Kidney (tissue), 14 donors: ENCODE measurements around the gene HLTF. TPM values are rescaled to one million over a fixed set of nuclear protein-coding genes. Genes with fewer than 3 reads are reported as not detected.

Experiments used
- DNase-seq, 5 donors: peaks; one replicate each; pipeline ENCODE4 v3.0.0-alpha.2; 2013 to 2020
- FAIRE-seq: peaks from 2 replicates; lab custom pipeline; 2012; peaks lifted over from hg19 to GRCh38; lab: Jason Lieb, UNC
- H3K27ac ChIP-seq, 2 donors: one replicate each; pipeline ENCODE4 v1.7.0; 2013; ENCODE audit warnings: low read depth in 2 of 2, low read length in 2 of 2, inconsistent platforms in 1 of 2
- H3K27me3 ChIP-seq: one replicate; pipeline ENCODE4 v1.7.1; 2013; ENCODE audit warnings: low read length, inconsistent platforms; ENCODE audit not compliant: control insufficient read depth, insufficient read depth
- H3K36me3 ChIP-seq, 3 donors: one replicate each; pipeline versions ENCODE4 v1.7.0 to v1.7.1; 2013; ENCODE audit warnings: low read length in 3 of 3, control low read depth in 1 of 3, inconsistent platforms in 1 of 3; ENCODE audit not compliant: insufficient read depth in 3 of 3, control insufficient read depth in 2 of 3
- H3K4me1 ChIP-seq, 3 donors: one replicate each; pipeline versions ENCODE4 v1.7.0 to v1.7.1; 2013; ENCODE audit warnings: low read length in 3 of 3, inconsistent platforms in 1 of 3, low read depth in 1 of 3; ENCODE audit not compliant: control insufficient read depth in 2 of 3, insufficient read depth in 2 of 3
- H3K4me3 ChIP-seq, 3 donors: one replicate each; pipeline versions ENCODE4 v1.7.0 to v1.8.1; 2013; ENCODE audit warnings: low read length in 3 of 3, control low read depth in 1 of 3, inconsistent platforms in 1 of 3
- H3K9ac ChIP-seq, 3 donors: one replicate each; pipeline versions ENCODE4 v1.7.0 to v1.7.1; 2013; ENCODE audit warnings: low read length in 3 of 3, control low read depth in 1 of 3, inconsistent platforms in 1 of 3
- H3K9me3 ChIP-seq, 3 donors: one replicate each; pipeline versions ENCODE4 v1.7.0 to v1.7.1; 2013; ENCODE audit warnings: low read length in 3 of 3, control low read depth in 1 of 3, inconsistent platforms in 1 of 3; ENCODE audit not compliant: control insufficient read depth in 2 of 3, insufficient read depth in 1 of 3
- intact Hi-C: fragments of 100-400 bp; cut with DNase I; formaldehyde crosslinking; loops from one replicate; pipeline ENCODE4 v1.11.1; 2022
- polyA plus RNA-seq: library from polyadenylated mRNA; stranded (reverse); fragments of 350-450 nt; fragmentation: Illumina TruSeq; extraction: RNeasy Lipid Tissue Mini Kit (QIAGEN cat#74804); gene quantifications from one replicate; pipeline ENCODE4 v1.2.3, GENCODE V29; 2014; ENCODE audit warnings: low read depth, low replicate concordance; ENCODE audit not compliant: insufficient read depth
- total RNA-seq: library from RNA; stranded (reverse); fragmentation: NEBNext Ultra II Directional; extraction: Animal tissue kit (Norgen Biotek cat#: 25700); gene quantifications from one replicate; pipeline ENCODE4 v1.2.1, GENCODE V29; 2021
- TF ChIP-seq, protein P1 (sequence below): IDR thresholded peaks from 3 replicates; pipeline ENCODE4 v1.5.1; 2012; ENCODE audit warnings: mild to moderate bottlenecking, moderate library complexity, borderline replicate concordance; ENCODE audit not compliant: insufficient read depth; ENCODE audit errors: extremely low read depth
- donor health status: control.
- donor health status: control.
- donor health status: control.
- donor health status: control.
- donor health status: control.
- donor health status: DM: yes; HTN: yes; CAD: no.
- donor health status: Normal renal cell carcinoma (clear cell type).

HLTF gene
- total and polyA plus RNA-seq, 2 donors from 2014 or later, result 10.3 to 30.2 TPM

- Histone ChIP-seq H3K4me3 (no peak overlapping the region), H3K36me3 (peaks cover 0 to 11% (median 0%) of the 10 kb centered on the region in 3 donors), H3K9me3 (no peaks in the 10 kb centered on the region), H3K4me1 (no peaks in the 10 kb centered on the region), H3K27me3 (no peaks in the 10 kb centered on the region), H3K9ac (no peak overlapping the region), H3K27ac (no peak overlapping the region)
- FAIRE-seq (no peak), DNase-seq (no peak)
- TF ChIP-seq, protein P1, sequence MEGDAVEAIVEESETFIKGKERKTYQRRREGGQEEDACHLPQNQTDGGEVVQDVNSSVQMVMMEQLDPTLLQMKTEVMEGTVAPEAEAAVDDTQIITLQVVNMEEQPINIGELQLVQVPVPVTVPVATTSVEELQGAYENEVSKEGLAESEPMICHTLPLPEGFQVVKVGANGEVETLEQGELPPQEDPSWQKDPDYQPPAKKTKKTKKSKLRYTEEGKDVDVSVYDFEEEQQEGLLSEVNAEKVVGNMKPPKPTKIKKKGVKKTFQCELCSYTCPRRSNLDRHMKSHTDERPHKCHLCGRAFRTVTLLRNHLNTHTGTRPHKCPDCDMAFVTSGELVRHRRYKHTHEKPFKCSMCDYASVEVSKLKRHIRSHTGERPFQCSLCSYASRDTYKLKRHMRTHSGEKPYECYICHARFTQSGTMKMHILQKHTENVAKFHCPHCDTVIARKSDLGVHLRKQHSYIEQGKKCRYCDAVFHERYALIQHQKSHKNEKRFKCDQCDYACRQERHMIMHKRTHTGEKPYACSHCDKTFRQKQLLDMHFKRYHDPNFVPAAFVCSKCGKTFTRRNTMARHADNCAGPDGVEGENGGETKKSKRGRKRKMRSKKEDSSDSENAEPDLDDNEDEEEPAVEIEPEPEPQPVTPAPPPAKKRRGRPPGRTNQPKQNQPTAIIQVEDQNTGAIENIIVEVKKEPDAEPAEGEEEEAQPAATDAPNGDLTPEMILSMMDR, result no peak
- intact Hi-C loops, result no loop called here
Measured at GRCh38 chr3:149019580-149019979, 66.8 kb downstream of the HLTF start.

GRCh38 chr3:149018247-149018646 lies 68.1 kb downstream of the HLTF start:
- no peak for FAIRE-seq
- Histone ChIP-seq H3K36me3 (peaks cover 0 to 15% (median 0%) of the 10 kb centered on the region in 3 donors), H3K4me3 (no peak overlapping the region), H3K9ac (no peak overlapping the region), H3K27me3 (no peaks in the 10 kb centered on the region), H3K9me3 (no peaks in the 10 kb centered on the region), H3K27ac (no peak overlapping the region), H3K4me1 (no peaks in the 10 kb centered on the region)
- intact Hi-C loops, result no loop called here
- DNase-seq, result no peak
- TF ChIP-seq, protein P1, result no peak

DNA sequence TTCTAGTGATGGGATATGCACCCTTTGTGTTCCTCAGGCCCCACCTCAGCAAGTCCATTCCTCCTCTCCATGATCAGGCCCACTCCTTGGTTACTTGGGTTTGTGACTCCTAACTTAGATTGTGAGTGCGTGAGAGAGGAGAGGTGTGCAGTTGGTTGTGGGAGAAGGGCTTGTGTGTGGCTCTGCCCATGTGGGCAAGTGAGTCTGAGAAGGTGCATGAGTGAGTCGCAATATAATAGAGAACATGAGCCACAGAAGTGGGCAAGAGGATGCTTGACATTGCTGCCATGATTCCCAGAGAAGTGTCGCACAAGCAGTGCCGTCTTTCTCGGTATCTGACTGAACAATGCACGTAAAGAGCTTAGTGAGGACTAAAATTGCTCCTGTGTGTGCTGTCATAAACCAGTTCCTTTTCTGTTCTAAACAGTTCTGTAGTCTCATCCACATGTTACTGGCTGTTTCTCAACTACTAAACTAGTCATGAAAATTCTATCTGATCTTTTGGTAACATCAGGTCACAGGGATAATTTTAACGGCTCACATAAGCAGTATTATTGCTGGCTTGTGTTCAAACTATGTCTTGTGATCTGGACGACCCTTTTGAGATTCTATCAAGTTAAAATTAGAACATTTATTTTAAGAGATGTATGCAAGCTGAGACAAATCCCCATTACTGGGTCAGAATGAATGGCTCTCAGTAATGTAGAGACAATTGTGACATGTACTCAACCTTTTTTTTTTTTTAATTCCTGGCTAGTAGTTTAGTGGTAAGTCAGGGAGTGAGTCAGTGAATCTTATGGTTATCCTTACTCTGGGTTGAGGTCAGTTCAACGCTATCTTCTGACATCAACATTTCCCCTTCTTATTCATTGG lies 69.4 kb downstream of the HLTF start:
- TF ChIP-seq, protein P1, result no peak
- intact Hi-C loops, result no loop called here
- Histone ChIP-seq H3K9ac (no peak overlapping the region), H3K27me3 (no peaks in the 10 kb centered on the region), H3K4me3 (no peak overlapping the region), H3K27ac (peak overlapping the region in 1 of 2 donors; percentile 9), H3K9me3 (no peaks in the 10 kb centered on the region), H3K36me3 (peaks cover 0 to 10% (median 0%) of the 10 kb centered on the region in 3 donors), H3K4me1 (no peaks in the 10 kb centered on the region)
- FAIRE-seq (peak; percentile 27), DNase-seq (no peak)
